K562 (cell line): Measurements from ENCODE around the gene DUXB. TPM values are rescaled to one million over a fixed set of nuclear protein-coding genes. Genes with fewer than 3 reads are reported as not detected.

ENCODE experiments used
- BRD4 ChIP-seq: fragments of 200-600 bp; sonication (generic); IDR thresholded peaks from 2 replicates; pipeline ENCODE4 v1.6.1; 2017; ENCODE audit warnings: inconsistent platforms
- ETV1 ChIP-seq: fragments of 450-650 bp; conservative IDR thresholded peaks from 2 replicates; pipeline ENCODE4 v1.6.1; 2016; ENCODE audit warnings: missing genetic modification characterization, control low read depth, low read depth, missing compliant biosample characterization
- FOSL1 ChIP-seq: fragments of 200-800 bp; sonication (Bioruptor generic); conservative IDR thresholded peaks from 2 replicates; pipeline ENCODE4 v1.6.1; 2016; ENCODE audit warnings: missing genetic modification characterization, missing compliant biosample characterization
- KDM2B ChIP-seq: fragments of 250-450 bp; sonication (Bioruptor Pico); IDR thresholded peaks from 2 replicates; pipeline ENCODE4 v1.8.0; 2021; ENCODE audit warnings: mild to moderate bottlenecking, moderate library complexity
- L3MBTL2 ChIP-seq: fragments of 450-650 bp; IDR thresholded peaks from 2 replicates; pipeline ENCODE4 v1.6.1; 2016; ENCODE audit warnings: mild to moderate bottlenecking, moderate library complexity
- NFE2L1 ChIP-seq: fragments of 450-650 bp; IDR thresholded peaks from 2 replicates; pipeline ENCODE4 v1.6.1; 2016; ENCODE audit warnings: missing genetic modification characterization, low read depth, mild to moderate bottlenecking, missing compliant biosample characterization, moderate library complexity, borderline replicate concordance
- POLR3A ChIP-seq: IDR thresholded peaks from 2 replicates; pipeline ENCODE4 v1.6.1; 2011; ENCODE audit warnings: borderline replicate concordance, mild to moderate bottlenecking, moderate library complexity; ENCODE audit not compliant: insufficient read length, insufficient read depth; ENCODE audit errors: extremely low read depth
- SIN3B ChIP-seq: fragments of 450-650 bp; IDR thresholded peaks from 2 replicates; pipeline ENCODE4 v1.6.1; 2017; ENCODE audit warnings: low read depth, mild to moderate bottlenecking, moderate library complexity
- YY1 ChIP-seq, 3 experiments: IDR thresholded peaks; 2 replicates each; pipeline ENCODE4 v1.6.1; 2011; ENCODE audit warnings: low read length in 2 of 3, mild to moderate bottlenecking in 2 of 3, moderate library complexity in 2 of 3, borderline replicate concordance in 1 of 3, control low read depth in 1 of 3, low read depth in 1 of 3; ENCODE audit not compliant: insufficient read depth in 3 of 3, insufficient replicate concordance in 2 of 3, control insufficient read depth in 1 of 3, insufficient read length in 1 of 3; ENCODE audit errors: extremely low read depth in 1 of 3
- ZEB2 ChIP-seq: fragments of 450-650 bp; IDR thresholded peaks from 2 replicates; pipeline ENCODE4 v1.6.1; 2016
- ZNF217 ChIP-seq: sonication (generic); formaldehyde crosslinking; IDR thresholded peaks from 2 replicates; pipeline ENCODE4 v1.8.0; 2022; ENCODE audit warnings: mild to moderate bottlenecking, missing genetic modification reagents
- polyA plus RNA-seq, 8 experiments: library from polyadenylated mRNA; depleted of rRNA in 4 of 8; stranded (reverse) in 5 of 8; unstranded in 3 of 8; fragments of >200 nt; fragmentation: Nextera tagmentation in 2 of 8; fragmentation: Illumina TruSeq in 1 of 8; extraction: Ambion mirVana in 2 of 8; extraction: Trizol in 1 of 8; gene quantifications; 2 replicates each; pipeline versions ENCODE4 v1.2.1 to v1.2.3, GENCODE V29; 2011 to 2014; ENCODE audit warnings: inconsistent platforms in 1 of 8, missing spikeins in 1 of 8
- total RNA-seq, 7 experiments: library from RNA; depleted of rRNA in 6 of 7; stranded (reverse); fragments of >200 nt in 6 of 7; fragmentation: Illumina TruSeq in 2 of 7; extraction: Trizol in 2 of 7; gene quantifications; 2 replicates each; pipeline versions ENCODE4 v1.2.1 to v1.2.3, GENCODE V29; 2011 to 2021; ENCODE audit warnings: low replicate concordance in 1 of 7
- TF ChIP-seq, protein P1 (sequence below), 3 experiments: fragments of 200-800 bp in 1 of 3; fragments of 250-450 bp in 1 of 3; fragments of 450-650 bp in 1 of 3; sonication (Bioruptor Pico) in 1 of 3; sonication (Bioruptor generic) in 1 of 3; formaldehyde crosslinking in 1 of 3; IDR thresholded peaks; 2 replicates each; pipeline versions ENCODE4 v1.6.1 to v1.8.0; 2016 to 2022; ENCODE audit warnings: mild to moderate bottlenecking in 2 of 3, missing genetic modification characterization in 2 of 3, missing compliant biosample characterization in 1 of 3, moderate library complexity in 1 of 3
- TF ChIP-seq, protein P2 (sequence below), 2 experiments: fragments of 200-800 bp in 1 of 2; sonication (Bioruptor generic) in 1 of 2; sonication (generic) in 1 of 2; formaldehyde crosslinking in 1 of 2; IDR thresholded peaks in 1 of 2; conservative IDR thresholded peaks in 1 of 2; 2 replicates each; pipeline versions ENCODE4 v1.5.0 to v1.6.1; 2016 to 2020; ENCODE audit warnings: missing compliant biosample characterization in 1 of 2, missing genetic modification characterization in 1 of 2, missing genetic modification reagents in 1 of 2
- TF ChIP-seq, protein P3 (sequence below): IDR thresholded peaks from 2 replicates; pipeline ENCODE4 v1.6.1; 2012; ENCODE audit warnings: low read depth, low read length, improper control_type of control experiment, borderline replicate concordance
- TF ChIP-seq, protein P4 (sequence below): fragments of 250-450 bp; sonication (Bioruptor Pico); IDR thresholded peaks from 2 replicates; pipeline ENCODE4 v1.4.0; 2020

The DUXB gene
- total and polyA plus RNA-seq, 9 of the 15 experiments (the other 6 are each of a cell fraction or from before 2014, with no cell fraction given), result not detected

DNA sequence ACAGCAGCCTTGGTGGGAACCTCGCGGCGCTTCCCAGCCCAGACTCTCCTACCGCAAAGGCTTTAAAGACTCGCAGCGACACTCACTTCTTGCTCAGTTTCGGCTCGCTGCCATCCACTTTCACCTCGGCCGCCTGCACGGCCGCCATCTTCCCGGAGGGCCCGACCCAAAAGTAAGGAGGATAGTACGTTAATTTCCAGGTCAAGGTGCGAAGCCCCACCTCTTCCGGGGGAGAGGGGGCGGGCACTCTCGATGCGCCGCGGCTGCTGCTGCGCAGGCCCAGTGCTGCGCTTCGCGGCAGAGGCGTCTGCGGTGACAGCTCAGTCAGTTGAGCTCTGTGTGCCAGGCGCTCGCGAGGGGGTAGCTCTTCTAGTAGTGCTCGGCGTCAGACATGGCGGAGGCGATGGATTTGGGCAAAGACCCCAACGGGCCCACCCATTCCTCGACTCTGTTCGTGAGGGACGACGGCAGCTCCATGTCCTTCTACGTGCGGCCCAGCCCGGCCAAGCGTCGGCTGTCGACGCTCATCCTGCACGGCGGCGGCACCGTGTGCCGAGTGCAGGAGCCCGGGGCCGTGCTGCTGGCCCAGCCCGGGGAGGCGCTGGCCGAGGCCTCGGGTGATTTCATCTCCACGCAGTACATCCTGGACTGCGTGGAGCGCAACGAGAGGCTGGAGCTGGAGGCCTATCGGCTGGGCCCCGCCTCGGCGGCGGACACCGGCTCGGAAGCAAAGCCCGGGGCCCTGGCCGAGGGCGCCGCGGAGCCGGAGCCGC lies 53.6 kb downstream of the DUXB start, which contains the start of the genes KARS1 and TERF2IP (continued):
- TF ChIP-seq, protein P1, sequence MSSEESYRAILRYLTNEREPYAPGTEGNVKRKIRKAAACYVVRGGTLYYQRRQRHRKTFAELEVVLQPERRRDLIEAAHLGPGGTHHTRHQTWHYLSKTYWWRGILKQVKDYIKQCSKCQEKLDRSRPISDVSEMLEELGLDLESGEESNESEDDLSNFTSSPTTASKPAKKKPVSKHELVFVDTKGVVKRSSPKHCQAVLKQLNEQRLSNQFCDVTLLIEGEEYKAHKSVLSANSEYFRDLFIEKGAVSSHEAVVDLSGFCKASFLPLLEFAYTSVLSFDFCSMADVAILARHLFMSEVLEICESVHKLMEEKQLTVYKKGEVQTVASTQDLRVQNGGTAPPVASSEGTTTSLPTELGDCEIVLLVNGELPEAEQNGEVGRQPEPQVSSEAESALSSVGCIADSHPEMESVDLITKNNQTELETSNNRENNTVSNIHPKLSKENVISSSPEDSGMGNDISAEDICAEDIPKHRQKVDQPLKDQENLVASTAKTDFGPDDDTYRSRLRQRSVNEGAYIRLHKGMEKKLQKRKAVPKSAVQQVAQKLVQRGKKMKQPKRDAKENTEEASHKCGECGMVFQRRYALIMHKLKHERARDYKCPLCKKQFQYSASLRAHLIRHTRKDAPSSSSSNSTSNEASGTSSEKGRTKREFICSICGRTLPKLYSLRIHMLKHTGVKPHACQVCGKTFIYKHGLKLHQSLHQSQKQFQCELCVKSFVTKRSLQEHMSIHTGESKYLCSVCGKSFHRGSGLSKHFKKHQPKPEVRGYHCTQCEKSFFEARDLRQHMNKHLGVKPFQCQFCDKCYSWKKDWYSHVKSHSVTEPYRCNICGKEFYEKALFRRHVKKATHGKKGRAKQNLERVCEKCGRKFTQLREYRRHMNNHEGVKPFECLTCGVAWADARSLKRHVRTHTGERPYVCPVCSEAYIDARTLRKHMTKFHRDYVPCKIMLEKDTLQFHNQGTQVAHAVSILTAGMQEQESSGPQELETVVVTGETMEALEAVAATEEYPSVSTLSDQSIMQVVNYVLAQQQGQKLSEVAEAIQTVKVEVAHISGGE (CRISPR knock-in tag; IDR thresholded peaks at IDR 0.05), result peak in 1 of 3 experiments; percentile 84; a peak in 3 of 6 replicates
- no peak for TF ChIP-seq BRD4
- TF ChIP-seq L3MBTL2, result peak; percentile 86
- TF ChIP-seq, protein P2, sequence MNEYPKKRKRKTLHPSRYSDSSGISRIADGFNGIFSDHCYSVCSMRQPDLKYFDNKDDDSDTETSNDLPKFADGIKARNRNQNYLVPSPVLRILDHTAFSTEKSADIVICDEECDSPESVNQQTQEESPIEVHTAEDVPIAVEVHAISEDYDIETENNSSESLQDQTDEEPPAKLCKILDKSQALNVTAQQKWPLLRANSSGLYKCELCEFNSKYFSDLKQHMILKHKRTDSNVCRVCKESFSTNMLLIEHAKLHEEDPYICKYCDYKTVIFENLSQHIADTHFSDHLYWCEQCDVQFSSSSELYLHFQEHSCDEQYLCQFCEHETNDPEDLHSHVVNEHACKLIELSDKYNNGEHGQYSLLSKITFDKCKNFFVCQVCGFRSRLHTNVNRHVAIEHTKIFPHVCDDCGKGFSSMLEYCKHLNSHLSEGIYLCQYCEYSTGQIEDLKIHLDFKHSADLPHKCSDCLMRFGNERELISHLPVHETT (CRISPR knock-in tag; conservative IDR thresholded peaks at IDR 0.05 in 1 of 2, IDR thresholded peaks at IDR 0.05 in 1 of 2), result peak in 1 of 2 experiments; percentile 64; a peak in 2 of 4 replicates
- TF ChIP-seq NFE2L1 (tag), result no peak
- no peak for TF ChIP-seq ZEB2
- no peak for TF ChIP-seq KDM2B
- no peak for TF ChIP-seq POLR3A
- TF ChIP-seq ZNF217, result no peak
- TF ChIP-seq, protein P3, sequence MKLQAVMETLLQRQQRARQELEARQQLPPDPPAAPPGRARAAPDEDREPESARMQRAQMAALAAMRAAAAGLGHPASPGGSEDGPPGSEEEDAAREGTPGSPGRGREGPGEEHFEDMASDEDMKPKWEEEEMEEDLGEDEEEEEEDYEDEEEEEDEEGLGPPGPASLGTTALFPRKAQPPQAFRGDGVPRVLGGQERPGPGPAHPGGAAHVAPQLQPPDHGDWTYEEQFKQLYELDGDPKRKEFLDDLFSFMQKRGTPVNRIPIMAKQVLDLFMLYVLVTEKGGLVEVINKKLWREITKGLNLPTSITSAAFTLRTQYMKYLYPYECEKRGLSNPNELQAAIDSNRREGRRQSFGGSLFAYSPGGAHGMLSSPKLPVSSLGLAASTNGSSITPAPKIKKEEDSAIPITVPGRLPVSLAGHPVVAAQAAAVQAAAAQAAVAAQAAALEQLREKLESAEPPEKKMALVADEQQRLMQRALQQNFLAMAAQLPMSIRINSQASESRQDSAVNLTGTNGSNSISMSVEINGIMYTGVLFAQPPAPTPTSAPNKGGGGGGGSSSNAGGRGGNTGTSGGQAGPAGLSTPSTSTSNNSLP, result no peak
- TF ChIP-seq ETV1, result no peak
- peak; percentile 92 for TF ChIP-seq SIN3B
- TF ChIP-seq, protein P4, sequence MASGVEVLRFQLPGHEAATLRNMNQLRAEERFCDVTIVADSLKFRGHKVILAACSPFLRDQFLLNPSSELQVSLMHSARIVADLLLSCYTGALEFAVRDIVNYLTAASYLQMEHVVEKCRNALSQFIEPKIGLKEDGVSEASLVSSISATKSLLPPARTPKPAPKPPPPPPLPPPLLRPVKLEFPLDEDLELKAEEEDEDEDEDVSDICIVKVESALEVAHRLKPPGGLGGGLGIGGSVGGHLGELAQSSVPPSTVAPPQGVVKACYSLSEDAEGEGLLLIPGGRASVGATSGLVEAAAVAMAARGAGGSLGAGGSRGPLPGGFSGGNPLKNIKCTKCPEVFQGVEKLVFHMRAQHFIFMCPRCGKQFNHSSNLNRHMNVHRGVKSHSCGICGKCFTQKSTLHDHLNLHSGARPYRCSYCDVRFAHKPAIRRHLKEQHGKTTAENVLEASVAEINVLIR (CRISPR knock-in tag), result no peak
- TF ChIP-seq FOSL1 (tag), result no peak
- peak; percentile 80 to 97 (median 96) for TF ChIP-seq YY1 (IDR thresholded peaks at IDR 0.05; ENCODE audit: borderline replicate concordance in 1 of 3, control insufficient read depth in 1 of 3, extremely low read depth in 1 of 3, insufficient read depth in 3 of 3, insufficient read length in 1 of 3, insufficient replicate concordance in 2 of 3, low read depth in 1 of 3, low read length in 2 of 3)
